ENCODE results near the gene PSTPIP1. TPM values are rescaled to one million over a fixed set of nuclear protein-coding genes. Genes with fewer than 3 reads are reported as not detected.

Gene PSTPIP1
- total and polyA plus RNA-seq, 2 of the 8 experiments (the other 6 are each of a cell fraction or from before 2014, with no cell fraction given), result 1.6 to 1.8 TPM

- H2BK15ac ChIP-seq (ENCODE audit: low read length), result no peak overlapping the region
- TF ChIP-seq SIRT6 (IDR thresholded peaks at IDR 0.05; ENCODE audit: low read length) (no peak), PHF8 (conservative IDR thresholded peaks at IDR 0.05; ENCODE audit: low read depth, low read length) (no peak), EZH2 (IDR thresholded peaks at IDR 0.05; ENCODE audit: low read depth, low read length, severe bottlenecking) (no peak), POLR2A (IDR thresholded peaks at IDR 0.05; ENCODE audit: control extremely low read depth in 1 of 2, low read depth in 2 of 2, low read length in 2 of 2) (no peak), KDM1A (IDR thresholded peaks at IDR 0.05; ENCODE audit: borderline replicate concordance, low read length) (no peak), TCF12 (IDR thresholded peaks at IDR 0.05; ENCODE audit: low read depth, low read length) (no peak), POU5F1 (IDR thresholded peaks at IDR 0.05; ENCODE audit: low read depth, low read length) (no peak), CHD1 (IDR thresholded peaks at IDR 0.05; ENCODE audit: low read depth, low read length) (no peak), KDM5A (IDR thresholded peaks at IDR 0.05; ENCODE audit: low read length) (no peak), HDAC6 (IDR thresholded peaks at IDR 0.05; ENCODE audit: low read depth, low read length) (no peak), CTCF (IDR thresholded peaks at IDR 0.05; ENCODE audit: control extremely low read depth in 1 of 3, insufficient read depth in 1 of 3, low read depth in 1 of 3, low read length in 3 of 3) (no peak), CHD2 (IDR thresholded peaks at IDR 0.05; ENCODE audit: low read length) (no peak), CTBP2 (IDR thresholded peaks at IDR 0.05; ENCODE audit: borderline replicate concordance, insufficient read depth, insufficient read length, low read length) (no peak)
These were observed 7.5 kb downstream of the PSTPIP1 start for GRCh38 chr15:77002436-77002835.

More at GRCh38 chr15:77002436-77002835, 7.5 kb downstream of the PSTPIP1 start:
- no peak overlapping the region for H3K4me2 ChIP-seq (ENCODE audit: insufficient read depth in 1 of 2, low read depth in 2 of 2, low read length in 2 of 2)
- H2BK120ac ChIP-seq (replicated peaks; ENCODE audit: low read depth, low read length), result no peak overlapping the region
- no peak overlapping the region for H3K14ac ChIP-seq (ENCODE audit: insufficient read length)
- DNase-seq (ENCODE audit: low read depth in 1 of 2, low spot score in 2 of 2) (no peak), FAIRE-seq (no peak)
- H2BK5ac ChIP-seq (ENCODE audit: low read depth, low read length), result no peak overlapping the region
- H2BK12ac ChIP-seq (ENCODE audit: low read depth, low read length), result no peak overlapping the region
- H3K4me1 ChIP-seq (replicated peaks in 1 of 4; ENCODE audit: control insufficient read depth in 3 of 4, insufficient read depth in 4 of 4, low read length in 3 of 4), result no peaks in the 10 kb centered on the region
- no peak overlapping the region for H2AK5ac ChIP-seq (ENCODE audit: low read depth, low read length)
- ChIA-PET POLR2A (ENCODE audit: partially characterized antibody) (no interaction called here), CTCF (ENCODE audit: partially characterized antibody) (interaction anchor here (1.1 to 1.7 kb wide), 3 partner anchors 28 to 32 kb away, joined by 3 to 4 read pairs (median 3); no protein-coding TSS in a partner anchor)
- no peaks in the 10 kb centered on the region for H3K79me2 ChIP-seq (ENCODE audit: control insufficient read depth in 1 of 2, insufficient read depth in 2 of 2, low read length in 2 of 2)
- peaks cover 0 to 3% (median 0%) of the 10 kb centered on the region in 4 experiments; a peak in 2 of 7 replicates for H3K27me3 ChIP-seq (replicated peaks in 1 of 4; ENCODE audit: control insufficient read depth in 3 of 4, extremely low read depth in 1 of 4, insufficient read depth in 3 of 4, low read length in 3 of 4)
- no peaks in the 10 kb centered on the region for H4K20me1 ChIP-seq (replicated peaks in 1 of 2; ENCODE audit: control insufficient read depth in 1 of 2, insufficient read depth in 2 of 2, low read length in 2 of 2)
- no peak overlapping the region for H3K27ac ChIP-seq (ENCODE audit: low read depth, low read length)
- no peaks in the 10 kb centered on the region for H3K9me3 ChIP-seq (ENCODE audit: insufficient read depth in 2 of 2, low read depth in 1 of 2, low read length in 1 of 2)
- WGBS, 2 experiments (ENCODE audit: extremely low coverage in 1 of 2, insufficient coverage in 1 of 2, insufficient read length in 1 of 2, insufficient replicate concordance in 2 of 2, low coverage in 1 of 2, low lambda C conversion rate in 2 of 2, missing lambda C conversion rate in 1 of 2), result 95% methylated on average over 7 of the region's 7 CpGs; no CpG with 5 or more reads in 1 of the 2 experiments
- H2AFZ ChIP-seq (ENCODE audit: low read length), result no peak overlapping the region
- no peak overlapping the region for H2BK20ac ChIP-seq (ENCODE audit: low read length)
- no peak overlapping the region for H3K9ac ChIP-seq (replicated peaks in 1 of 4; ENCODE audit: extremely low read depth in 1 of 4, low read depth in 3 of 4, low read length in 3 of 4)
- no peak overlapping the region for H3K23ac ChIP-seq (ENCODE audit: insufficient read length)
- no peak overlapping the region for H4K5ac ChIP-seq (ENCODE audit: insufficient read length, low read depth, low read length)
- H3K23me2 ChIP-seq (ENCODE audit: low read depth, low read length), result no peaks in the 10 kb centered on the region
- H3K4me3 ChIP-seq (ENCODE audit: extremely low read depth in 1 of 4, insufficient read depth in 2 of 4, low read depth in 3 of 4, low read length in 4 of 4), result no peak overlapping the region
- H3K79me1 ChIP-seq (ENCODE audit: low read depth, low read length), result no peaks in the 10 kb centered on the region
- no peak overlapping the region for H3K56ac ChIP-seq (replicated peaks; ENCODE audit: insufficient read length, low read depth, low read length)
- H3K36me3 ChIP-seq (ENCODE audit: control insufficient read depth in 2 of 4, insufficient read depth in 4 of 4, low read length in 3 of 4), result no peaks in the 10 kb centered on the region
- no peak overlapping the region for H4K8ac ChIP-seq (ENCODE audit: extremely low read depth, insufficient read depth, low read length)
- no peak overlapping the region for H4K91ac ChIP-seq (replicated peaks; ENCODE audit: insufficient read length, low read length)
- H3K18ac ChIP-seq (ENCODE audit: extremely low read depth, low read length), result no peak overlapping the region
- H3K4ac ChIP-seq (replicated peaks; ENCODE audit: insufficient read length, low read depth, low read length), result no peak overlapping the region
